HEK293T (cell line): ENCODE measurements around the gene PPP6R2.
"Not testable (repeated sequence)": the region's sequence is repeated elsewhere in the genome, so short reads cannot be mapped to it uniquely, and the experiment has no call there.

Experiments used
- CTCF ChIA-PET: fragments of 350-600 bp; formaldehyde crosslinking; extraction: SDS; loops from one replicate; lab custom pipeline; 2021; ENCODE audit warnings: antibody characterized with exemption, inconsistent platforms; lab: Yijun Ruan, JAX
- POLR2A ChIA-PET: fragments of 350-600 bp; formaldehyde crosslinking; extraction: SDS; loops from one replicate; lab custom pipeline; 2020; ENCODE audit warnings: antibody characterized with exemption, inconsistent platforms; lab: Yijun Ruan, JAX
- DNase-seq: peaks from one replicate; pipeline ENCODE4 v3.0.0; 2012; ENCODE audit warnings: mixed read lengths; ENCODE audit errors: extremely low spot score
- ARNT ChIP-seq: fragments of 450-650 bp; IDR thresholded peaks from 2 replicates; pipeline ENCODE4 v1.6.1; 2017; ENCODE audit warnings: mild to moderate bottlenecking
- BHLHE40 ChIP-seq: fragments of 450-650 bp; IDR thresholded peaks from 2 replicates; pipeline ENCODE4 v1.6.1; 2016; ENCODE audit warnings: mild to moderate bottlenecking, moderate library complexity, borderline replicate concordance
- CTBP1 ChIP-seq: fragments of 450-650 bp; IDR thresholded peaks from 2 replicates; pipeline ENCODE4 v1.6.1; 2016; ENCODE audit warnings: borderline replicate concordance
- ELF4 ChIP-seq: fragments of 450-650 bp; IDR thresholded peaks from 2 replicates; pipeline ENCODE4 v1.6.1; 2017; ENCODE audit warnings: antibody characterized with exemption
- FOXA1 ChIP-seq: fragments of 450-650 bp; IDR thresholded peaks from 2 replicates; pipeline ENCODE4 v1.6.1; 2016; ENCODE audit warnings: mild to moderate bottlenecking
- FOXK2 ChIP-seq: fragments of 450-650 bp; IDR thresholded peaks from 2 replicates; pipeline ENCODE4 v1.6.1; 2016; ENCODE audit warnings: mild to moderate bottlenecking
- FOXM1 ChIP-seq: fragments of 450-650 bp; IDR thresholded peaks from 2 replicates; pipeline ENCODE4 v1.6.1; 2017; ENCODE audit warnings: mild to moderate bottlenecking, borderline replicate concordance
- HDGF ChIP-seq: fragments of 450-650 bp; IDR thresholded peaks from 2 replicates; pipeline ENCODE4 v1.6.1; 2017; ENCODE audit warnings: antibody characterized with exemption, borderline replicate concordance
- L3MBTL2 ChIP-seq: fragments of 450-650 bp; conservative IDR thresholded peaks from 2 replicates; pipeline ENCODE4 v1.6.1; 2016; ENCODE audit warnings: mild to moderate bottlenecking
- LEF1 ChIP-seq: fragments of 450-650 bp; IDR thresholded peaks from 2 replicates; pipeline ENCODE4 v1.6.1; 2017; ENCODE audit warnings: mild to moderate bottlenecking, borderline replicate concordance
- NFRKB ChIP-seq: fragments of 450-650 bp; IDR thresholded peaks from 2 replicates; pipeline ENCODE4 v1.6.1; 2016; ENCODE audit warnings: mild to moderate bottlenecking, moderate library complexity
- SP1 ChIP-seq: fragments of 450-650 bp; IDR thresholded peaks from 2 replicates; pipeline ENCODE4 v1.6.1; 2017
- SUZ12 ChIP-seq: fragments of 450-650 bp; IDR thresholded peaks from 2 replicates; pipeline ENCODE4 v1.6.1; 2016; ENCODE audit warnings: mild to moderate bottlenecking
- TARDBP ChIP-seq: fragments of 450-650 bp; IDR thresholded peaks from 2 replicates; pipeline ENCODE4 v1.6.1; 2016
- ZNF384 ChIP-seq: fragments of 450-650 bp; IDR thresholded peaks from 2 replicates; pipeline ENCODE4 v1.6.1; 2016
- TF ChIP-seq, protein P1 (sequence below): fragments of 450-650 bp; IDR thresholded peaks from 2 replicates; pipeline ENCODE4 v1.6.1; 2016

The PPP6R2 gene

DNA sequence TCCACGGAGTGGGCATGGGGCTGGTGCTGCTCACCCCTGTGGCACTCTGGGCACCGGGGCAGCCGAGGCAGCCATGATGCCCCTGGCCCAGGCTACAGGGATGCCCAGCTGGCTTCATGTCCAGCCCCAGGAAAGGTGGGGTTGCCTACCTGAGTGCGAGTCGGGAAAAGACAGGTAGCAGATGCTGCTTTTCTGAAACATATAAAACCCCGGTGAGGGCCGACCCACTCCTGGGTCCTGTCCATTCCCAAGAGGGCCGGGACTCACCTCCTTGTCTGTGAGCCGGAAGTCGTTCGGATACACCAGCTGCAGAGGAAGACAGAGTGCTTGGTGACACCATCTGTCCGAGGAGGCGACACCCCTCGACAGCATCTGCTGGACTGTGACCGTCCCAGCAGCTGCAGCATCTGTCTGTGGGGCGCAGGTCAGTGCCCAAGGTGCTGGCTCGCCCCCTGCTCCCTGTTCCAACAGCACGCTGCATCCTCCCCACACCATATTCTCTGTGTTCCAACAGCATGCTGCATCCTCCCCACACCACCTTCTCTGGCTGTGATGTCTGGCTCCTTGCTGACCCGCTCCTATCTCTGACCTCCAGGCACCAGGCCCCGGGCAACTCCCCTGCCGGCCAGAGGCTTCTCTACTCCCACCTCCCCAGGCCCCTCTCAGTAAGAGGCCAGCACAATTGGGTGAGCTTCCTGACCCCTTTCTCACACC, 24.3 kb upstream of the PPP6R2 start:
- ChIA-PET CTCF (interaction anchor here (1.3 kb wide), 1 partner anchor 46 kb away, joined by 3 read pairs; no protein-coding TSS in a partner anchor), POLR2A (no interaction called here)
- TF ChIP-seq TARDBP: no peak
- TF ChIP-seq ELF4: no peak
- no peak for TF ChIP-seq L3MBTL2
- no peak for TF ChIP-seq ARNT
- TF ChIP-seq LEF1: no peak
- TF ChIP-seq NFRKB: no peak
- no peak for TF ChIP-seq FOXK2
- TF ChIP-seq CTBP1: no peak
- DNase-seq: no peak

- ChIA-PET POLR2A (interaction anchor here (1.0 to 1.2 kb wide), 2 partner anchors 12 to 188 kb away, joined by 3 to 6 read pairs; partner anchors contain the start of genes LMF2, NCAPH2 and PLXNB2), CTCF (interaction anchor here (0.9 to 1.3 kb wide), 2 partner anchors 43 to 47 kb away, joined by 3 read pairs; no protein-coding TSS in a partner anchor)
- DNase-seq: no peak
- no peak for TF ChIP-seq LEF1
- TF ChIP-seq HDGF: no peak
Observed at GRCh38 chr22:50319503-50319951, 23.6 kb upstream of the PPP6R2 start.

GRCh38 chr22:50320116-50320515, 23.0 kb upstream of the PPP6R2 start:
- CTCF ChIA-PET: interaction anchor here (0.9 to 1.3 kb wide), 3 partner anchors 22 to 48 kb away, joined by 3 to 4 read pairs (median 3); no protein-coding TSS in a partner anchor
- DNase-seq: no peak
- no peak for TF ChIP-seq NFRKB
- TF ChIP-seq CTBP1: no peak
- no peak for TF ChIP-seq HDGF
- TF ChIP-seq FOXA1: no peak
- no peak for TF ChIP-seq LEF1
- no peak for TF ChIP-seq L3MBTL2
- TF ChIP-seq BHLHE40: no peak
- TF ChIP-seq, protein P1, sequence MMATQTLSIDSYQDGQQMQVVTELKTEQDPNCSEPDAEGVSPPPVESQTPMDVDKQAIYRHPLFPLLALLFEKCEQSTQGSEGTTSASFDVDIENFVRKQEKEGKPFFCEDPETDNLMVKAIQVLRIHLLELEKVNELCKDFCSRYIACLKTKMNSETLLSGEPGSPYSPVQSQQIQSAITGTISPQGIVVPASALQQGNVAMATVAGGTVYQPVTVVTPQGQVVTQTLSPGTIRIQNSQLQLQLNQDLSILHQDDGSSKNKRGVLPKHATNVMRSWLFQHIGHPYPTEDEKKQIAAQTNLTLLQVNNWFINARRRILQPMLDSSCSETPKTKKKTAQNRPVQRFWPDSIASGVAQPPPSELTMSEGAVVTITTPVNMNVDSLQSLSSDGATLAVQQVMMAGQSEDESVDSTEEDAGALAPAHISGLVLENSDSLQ: no peak
- TF ChIP-seq FOXM1: no peak
- no peak for TF ChIP-seq SP1
- no peak for TF ChIP-seq TARDBP
- TF ChIP-seq ELF4: no peak
- TF ChIP-seq FOXK2: no peak
- TF ChIP-seq SUZ12: no peak
- no peak for TF ChIP-seq ARNT
- no peak for TF ChIP-seq ZNF384
- POLR2A ChIA-PET: interaction anchor here (1.0 to 1.2 kb wide), 2 partner anchors 13 to 188 kb away, joined by 3 to 6 read pairs; partner anchors contain the start of genes LMF2, NCAPH2 and PLXNB2

DNA sequence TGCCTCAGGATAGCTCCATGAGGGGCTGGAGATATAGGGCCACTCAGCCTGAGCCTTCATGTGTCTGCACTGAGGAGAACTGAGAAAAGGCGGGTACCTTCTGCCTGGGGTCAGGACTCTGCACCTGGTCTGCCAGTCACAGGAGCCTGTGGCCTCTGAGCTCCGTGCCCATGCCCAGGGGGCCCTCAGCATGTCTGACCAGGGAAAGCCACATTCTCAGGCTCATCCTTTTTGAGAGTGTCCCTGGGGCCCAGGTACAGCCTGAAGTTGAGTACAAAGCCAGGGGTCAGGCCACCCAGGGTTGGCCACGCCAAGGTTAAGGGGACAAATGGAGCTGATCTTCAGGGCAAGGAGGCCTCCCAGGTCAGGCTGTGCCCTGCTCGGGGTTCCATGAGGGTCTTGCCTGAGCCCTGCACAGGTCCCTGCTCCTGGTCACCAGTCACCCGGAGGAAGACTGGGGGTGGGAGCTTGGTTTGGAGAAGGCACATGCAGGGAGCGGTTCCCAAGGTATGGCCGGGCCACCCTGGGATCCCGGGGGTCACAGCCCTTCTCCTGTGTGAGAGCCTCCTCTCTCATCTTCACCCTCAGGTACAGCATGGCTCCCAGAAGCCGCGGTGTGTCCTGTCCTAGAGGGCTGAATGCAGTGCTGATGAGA, 22.3 kb upstream of the PPP6R2 start:
- POLR2A ChIA-PET: interaction anchor here (1.0 to 1.2 kb wide), 3 partner anchors 13 to 187 kb away, joined by 3 to 6 read pairs (median 3); partner anchors contain the start of genes LMF2, NCAPH2 and PLXNB2
- CTCF ChIA-PET: interaction anchor here (0.9 kb wide), 2 partner anchors 21 to 44 kb away, joined by 3 to 4 read pairs; no protein-coding TSS in a partner anchor
- TF ChIP-seq L3MBTL2 (no peak), ZNF384 (no peak), SP1 (no peak)
- TF ChIP-seq, protein P1: no peak

GRCh38 chr22:50322382-50323104, 20.6 kb upstream of the PPP6R2 start:
- POLR2A ChIA-PET, DNase-seq, CTCF ChIA-PET: not testable (repeated sequence)

More for the DNA sequence above, 22.3 kb upstream of the PPP6R2 start:
- no peak for DNase-seq

GRCh38 chr22:50323900-50324299, 19.2 kb upstream of the PPP6R2 start:
- TF ChIP-seq FOXK2 (no peak), TARDBP (no peak), FOXA1 (no peak), FOXM1 (no peak), CTBP1 (no peak), L3MBTL2 (no peak), HDGF (no peak), NFRKB (no peak), ZNF384 (no peak), SUZ12 (no peak), ARNT (no peak), ELF4 (no peak), BHLHE40 (no peak)
- TF ChIP-seq, protein P1: no peak
- ChIA-PET CTCF (no interaction called here), POLR2A (interaction anchor here (0.8 to 2.0 kb wide), 4 partner anchors 9 to 18 kb away, joined by 3 to 5 read pairs (median 4); partner anchors contain the start of gene PLXNB2)
- no peak for DNase-seq
